CD4-positive, alpha-beta T cell (primary cell): Measurements from ENCODE around the gene SLC16A1. TPM values are rescaled to one million over a fixed set of nuclear protein-coding genes. Genes with fewer than 3 reads are reported as not detected.

Experiments
- ATAC-seq: fragments of 200-7000 bp; cut with Tn5 transposase; one replicate; pipeline ENCODE4 v1.10.0; 2022; ENCODE audit warnings: mild to moderate bottlenecking; ENCODE audit not compliant: poor library complexity
- CTCF ChIA-PET: fragments of 350-600 bp; sonication (Branson Sonifier 250); formaldehyde crosslinking; loops from one replicate; lab custom pipeline; 2021; ENCODE audit warnings: antibody characterized with exemption, inconsistent platforms; lab: Charles Lee
- POLR2A ChIA-PET: fragments of 350-600 bp; sonication (Branson Sonifier 250); formaldehyde crosslinking; loops from one replicate; lab custom pipeline; 2021; ENCODE audit warnings: antibody characterized with exemption, inconsistent platforms; lab: Charles Lee
- DNase-seq, 14 experiments: peaks; one replicate each; pipeline ENCODE4 v3.0.0-alpha.2; 2013 to 2020; ENCODE audit warnings: mixed read lengths in 2 of 14
- H3K27ac ChIP-seq, 2 donors: one replicate each; pipeline versions ENCODE4 v1.5.1 to v1.7.0; 2013; ENCODE audit warnings: low read length in 2 of 2, low read depth in 1 of 2, mild to moderate bottlenecking in 1 of 2
- H3K27me3 ChIP-seq, 2 experiments: 1 replicate in 1 of 2; 2 replicates in 1 of 2; pipeline versions ENCODE4 v1.6.1 to v1.7.0; 2013; ENCODE audit warnings: low read length in 2 of 2, control low read depth in 1 of 2, mild to moderate bottlenecking in 1 of 2, moderate library complexity in 1 of 2; ENCODE audit not compliant: insufficient read depth in 2 of 2, control insufficient read depth in 1 of 2
- H3K36me3 ChIP-seq: one replicate; pipeline ENCODE4 v1.6.1; 2013; ENCODE audit warnings: low read length, control low read depth; ENCODE audit not compliant: insufficient read depth
- H3K4me1 ChIP-seq: one replicate; pipeline ENCODE4 v1.6.1; 2013; ENCODE audit warnings: low read length, control low read depth; ENCODE audit not compliant: insufficient read depth
- H3K4me3 ChIP-seq: one replicate; pipeline ENCODE4 v1.5.1; 2013; ENCODE audit warnings: mild to moderate bottlenecking, low read length, moderate library complexity
- H3K9me3 ChIP-seq, 2 experiments: 1 replicate in 1 of 2; 2 replicates in 1 of 2; pipeline versions ENCODE4 v1.6.1 to v1.7.0; 2013; ENCODE audit warnings: low read length in 2 of 2, mild to moderate bottlenecking in 2 of 2, control low read depth in 1 of 2, moderate library complexity in 1 of 2; ENCODE audit not compliant: control insufficient read depth in 1 of 2, insufficient read depth in 1 of 2
- H3K27ac Mint-ChIP-seq: one replicate; pipeline ENCODE4 v1.8.0; 2020; ENCODE audit warnings: mixed read lengths
- H3K27me3 Mint-ChIP-seq: one replicate; pipeline ENCODE4 v1.8.0; 2021; ENCODE audit warnings: mixed read lengths
- H3K36me3 Mint-ChIP-seq: one replicate; pipeline ENCODE4 v1.8.0; 2021; ENCODE audit warnings: low read depth, mixed read lengths
- H3K4me1 Mint-ChIP-seq: one replicate; pipeline ENCODE4 v1.8.0; 2021; ENCODE audit warnings: low read depth, mixed read lengths
- H3K4me3 Mint-ChIP-seq: one replicate; pipeline ENCODE4 v1.8.0; 2020; ENCODE audit warnings: mild to moderate bottlenecking, mixed read lengths
- H3K9me3 Mint-ChIP-seq: one replicate; pipeline ENCODE4 v1.8.0; 2020; ENCODE audit warnings: mixed read lengths
- intact Hi-C, 2 experiments: fragments of 100-400 bp; cut with DNase I in 1 of 2; cut with micrococcal nuclease in 1 of 2; formaldehyde crosslinking; loops; one replicate each; pipeline versions ENCODE4 v1.15.1 to v1.9.0; 2023 to 2025; cut with DNase I, micrococcal nuclease
- total RNA-seq, 174 experiments: library from RNA in 2 of 174; stranded (reverse) in 2 of 174; gene quantifications; one replicate each; pipeline ENCODE4 v1.2.3 and lab custom pipeline; 2021 to 2026
- TF ChIP-seq, protein P1 (sequence below): fragments of 200-600 bp; IDR thresholded peaks from one replicate; pipeline ENCODE4 v1.8.0; 2022; ENCODE audit warnings: antibody characterized with exemption, mild to moderate bottlenecking

SLC16A1 gene
- total RNA-seq, 2 experiments from 2014 or later: 22.9 to 26.6 TPM

DNA sequence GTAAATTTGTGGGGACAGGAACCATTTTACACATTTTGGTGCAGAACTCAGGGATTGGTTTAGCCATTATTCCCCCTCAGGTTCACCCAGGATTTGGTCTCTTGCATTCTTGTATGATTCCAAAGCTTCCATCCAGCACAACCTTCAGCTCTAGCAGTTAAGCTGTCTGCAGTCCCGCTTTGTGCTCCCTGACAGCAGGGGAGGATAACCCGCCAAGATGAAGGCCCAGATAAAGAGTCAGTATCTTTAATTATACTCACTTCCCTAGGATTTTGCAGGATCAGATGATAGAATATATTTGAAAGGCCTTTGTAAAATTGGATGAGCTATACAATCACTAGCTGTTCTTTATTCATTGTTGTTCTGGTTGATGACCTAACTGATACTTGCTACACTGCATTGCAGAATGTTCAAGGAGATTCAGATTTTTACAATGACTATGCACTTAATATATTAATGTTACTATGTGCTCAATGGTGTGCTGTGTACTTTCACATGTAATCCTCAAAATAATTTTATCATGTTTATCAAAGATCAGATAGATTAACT is 49.8 kb downstream of the SLC16A1 start:
- intact Hi-C loops: no loop called here
- H3K4me1 ChIP-seq: peaks cover 5% of the 10 kb centered on the region
- Mint-ChIP-seq H3K4me1 (peaks cover 10% of the 10 kb centered on the region), H3K9me3 (no peaks in the 10 kb centered on the region), H3K27me3 (no peaks in the 10 kb centered on the region), H3K4me3 (no peak overlapping the region), H3K36me3 (no peaks in the 10 kb centered on the region), H3K27ac (no peak overlapping the region)
- TF ChIP-seq, protein P1, sequence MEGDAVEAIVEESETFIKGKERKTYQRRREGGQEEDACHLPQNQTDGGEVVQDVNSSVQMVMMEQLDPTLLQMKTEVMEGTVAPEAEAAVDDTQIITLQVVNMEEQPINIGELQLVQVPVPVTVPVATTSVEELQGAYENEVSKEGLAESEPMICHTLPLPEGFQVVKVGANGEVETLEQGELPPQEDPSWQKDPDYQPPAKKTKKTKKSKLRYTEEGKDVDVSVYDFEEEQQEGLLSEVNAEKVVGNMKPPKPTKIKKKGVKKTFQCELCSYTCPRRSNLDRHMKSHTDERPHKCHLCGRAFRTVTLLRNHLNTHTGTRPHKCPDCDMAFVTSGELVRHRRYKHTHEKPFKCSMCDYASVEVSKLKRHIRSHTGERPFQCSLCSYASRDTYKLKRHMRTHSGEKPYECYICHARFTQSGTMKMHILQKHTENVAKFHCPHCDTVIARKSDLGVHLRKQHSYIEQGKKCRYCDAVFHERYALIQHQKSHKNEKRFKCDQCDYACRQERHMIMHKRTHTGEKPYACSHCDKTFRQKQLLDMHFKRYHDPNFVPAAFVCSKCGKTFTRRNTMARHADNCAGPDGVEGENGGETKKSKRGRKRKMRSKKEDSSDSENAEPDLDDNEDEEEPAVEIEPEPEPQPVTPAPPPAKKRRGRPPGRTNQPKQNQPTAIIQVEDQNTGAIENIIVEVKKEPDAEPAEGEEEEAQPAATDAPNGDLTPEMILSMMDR: no peak
- H3K27ac ChIP-seq: no peak overlapping the region
- ATAC-seq (no peak), DNase-seq (no peak)
- no peak overlapping the region for H3K4me3 ChIP-seq
- ChIA-PET CTCF (no interaction called here), POLR2A (no interaction called here)
- no peaks in the 10 kb centered on the region for H3K36me3 ChIP-seq
- no peaks in the 10 kb centered on the region for H3K27me3 ChIP-seq
- H3K9me3 ChIP-seq: no peaks in the 10 kb centered on the region

DNA sequence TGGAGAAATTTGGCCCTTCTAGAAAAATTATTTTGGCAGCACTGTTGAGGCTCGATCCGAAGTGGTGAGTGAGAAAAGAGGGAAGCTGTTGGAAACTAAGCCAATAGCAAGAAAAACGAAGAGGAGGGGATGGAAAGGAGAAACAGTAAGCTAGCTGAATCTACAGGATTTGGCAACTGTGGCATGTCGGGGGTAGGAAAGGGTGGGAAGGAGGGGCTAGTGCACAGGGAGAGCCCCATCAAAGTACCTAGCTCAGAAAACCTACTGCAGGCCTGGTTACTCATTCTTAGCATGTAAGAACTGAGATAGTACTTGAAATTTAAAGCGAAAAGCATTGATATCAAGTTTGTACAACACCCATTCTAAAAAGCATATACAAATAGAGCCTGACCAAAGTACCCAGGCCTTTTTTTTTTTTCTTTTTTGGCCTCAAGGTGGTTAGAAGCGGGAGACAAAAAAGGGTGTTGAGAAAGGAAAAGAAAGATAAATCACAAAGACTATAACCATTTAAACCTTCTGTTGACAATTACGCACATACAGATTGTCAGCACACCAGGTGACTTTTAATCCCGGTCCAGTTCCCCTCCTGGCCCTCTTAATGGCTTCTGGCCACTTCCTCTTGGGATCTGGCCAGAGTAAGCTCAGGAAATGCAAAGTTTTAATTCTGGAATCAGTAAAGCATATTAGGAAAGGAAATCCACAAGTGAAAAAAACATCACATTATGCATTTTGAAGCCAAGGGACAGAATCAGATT is 50.4 kb downstream of the SLC16A1 start:
- DNase-seq (no peak), ATAC-seq (no peak)
- Histone ChIP-seq H3K4me3 (no peak overlapping the region), H3K4me1 (peaks cover 5% of the 10 kb centered on the region), H3K36me3 (no peaks in the 10 kb centered on the region), H3K9me3 (no peaks in the 10 kb centered on the region), H3K27ac (no peak overlapping the region), H3K27me3 (no peaks in the 10 kb centered on the region)
- ChIA-PET CTCF (interaction anchor here (1.7 kb wide), 1 partner anchor 167 kb away, joined by 3 read pairs; the partner anchor contains the start of gene LRIG2), POLR2A (interaction anchor here (0.7 kb wide), 1 partner anchor 935 kb away, joined by 4 read pairs; no protein-coding TSS in a partner anchor)
- no peaks in the 10 kb centered on the region for H3K36me3 Mint-ChIP-seq
- no peaks in the 10 kb centered on the region for H3K9me3 Mint-ChIP-seq
- peaks cover 10% of the 10 kb centered on the region for H3K4me1 Mint-ChIP-seq
- no peaks in the 10 kb centered on the region for H3K27me3 Mint-ChIP-seq
- H3K4me3 Mint-ChIP-seq: no peak overlapping the region
- TF ChIP-seq, protein P1: no peak
- intact Hi-C loops: no loop called here
- no peak overlapping the region for H3K27ac Mint-ChIP-seq

DNA sequence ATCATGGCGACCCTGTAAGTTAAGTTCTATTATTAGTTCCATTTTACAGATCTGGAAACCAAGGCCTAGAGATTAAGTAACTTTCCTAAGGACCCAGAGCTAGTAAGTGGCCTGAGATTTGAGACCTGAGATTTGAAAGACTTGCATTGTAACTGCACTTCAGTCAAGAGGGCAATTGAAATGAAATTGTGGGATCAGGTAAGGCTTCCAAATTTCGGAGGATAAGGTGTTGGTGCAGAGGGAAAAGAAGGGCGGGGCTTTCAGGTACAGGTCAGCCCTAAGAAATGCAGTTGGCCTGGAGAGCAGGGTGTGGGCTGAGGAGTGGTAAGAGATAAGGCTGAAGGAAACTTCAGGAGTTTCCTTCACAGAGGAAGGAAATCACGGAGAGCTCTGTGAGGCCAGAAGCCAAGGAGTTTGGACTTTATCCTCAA is 51.1 kb downstream of the SLC16A1 start:
- ATAC-seq: no peak
- Histone ChIP-seq H3K9me3 (no peaks in the 10 kb centered on the region), H3K27ac (no peak overlapping the region), H3K27me3 (no peaks in the 10 kb centered on the region), H3K36me3 (no peaks in the 10 kb centered on the region), H3K4me1 (peaks cover 5% of the 10 kb centered on the region), H3K4me3 (no peak overlapping the region)
- intact Hi-C loops: no loop called here
- H3K36me3 Mint-ChIP-seq: no peaks in the 10 kb centered on the region
- H3K4me3 Mint-ChIP-seq: no peak overlapping the region
- ChIA-PET POLR2A (interaction anchor here (0.7 kb wide), 1 partner anchor 936 kb away, joined by 4 read pairs; no protein-coding TSS in a partner anchor), CTCF (interaction anchor here (1.7 kb wide), 1 partner anchor 168 kb away, joined by 3 read pairs; the partner anchor contains the start of gene LRIG2)
- no peaks in the 10 kb centered on the region for H3K27me3 Mint-ChIP-seq
- H3K4me1 Mint-ChIP-seq: peaks cover 10% of the 10 kb centered on the region
- no peaks in the 10 kb centered on the region for H3K9me3 Mint-ChIP-seq
- H3K27ac Mint-ChIP-seq: no peak overlapping the region
- TF ChIP-seq, protein P1: no peak
- no peak for DNase-seq
